HepG2 (cell line): ENCODE measurements around the gene PADI4. TPM values are rescaled to one million over a fixed set of nuclear protein-coding genes. Genes with fewer than 3 reads are reported as not detected.

Source experiments
- GFI1 ChIP-seq: sonication (generic); formaldehyde crosslinking; IDR thresholded peaks from 2 replicates; pipeline ENCODE4 v1.5.0; 2020; ENCODE audit warnings: missing genetic modification reagents, mild to moderate bottlenecking, borderline replicate concordance
- KLF12 ChIP-seq: sonication (generic); formaldehyde crosslinking; IDR thresholded peaks from 2 replicates; pipeline ENCODE4 v1.4.0; 2020; ENCODE audit warnings: missing genetic modification reagents, borderline replicate concordance
- SMARCC2 ChIP-seq: fragments of 450-650 bp; IDR thresholded peaks from 2 replicates; pipeline ENCODE4 v1.6.1; 2017; ENCODE audit warnings: antibody characterized with exemption, mild to moderate bottlenecking
- TBL1XR1 ChIP-seq: fragments of 150-350 bp; IDR thresholded peaks from 2 replicates; pipeline ENCODE4 v1.6.1; 2014; ENCODE audit warnings: borderline replicate concordance, low read length; ENCODE audit not compliant: partially characterized antibody
- ZFP91 ChIP-seq: sonication (generic); formaldehyde crosslinking; IDR thresholded peaks from 2 replicates; pipeline ENCODE4 v1.9.0; 2022; ENCODE audit warnings: missing genetic modification reagents, mild to moderate bottlenecking, borderline replicate concordance
- ZNF768 ChIP-seq: sonication (generic); formaldehyde crosslinking; IDR thresholded peaks from 2 replicates; pipeline ENCODE4 v1.4.0; 2020; ENCODE audit warnings: missing genetic modification reagents
- polyA plus RNA-seq, 8 experiments: library from polyadenylated mRNA; depleted of rRNA in 3 of 8; stranded (reverse) in 7 of 8; unstranded in 1 of 8; fragments of >200 nt; fragmentation: Illumina TruSeq in 4 of 8; extraction: Trizol in 4 of 8; gene quantifications; 2 replicates each; pipeline versions ENCODE4 v1.2.1 to v1.2.3, GENCODE V29; 2011 to 2016; ENCODE audit warnings: low read depth in 4 of 8, missing spikeins in 1 of 8, mixed read lengths in 1 of 8; ENCODE audit not compliant: insufficient read depth in 1 of 8
- total RNA-seq, 5 experiments: library from RNA; depleted of rRNA; stranded (reverse); fragments of >200 nt; fragmentation: Illumina TruSeq; extraction: Trizol; gene quantifications; 2 replicates each; pipeline ENCODE4 v1.2.3, GENCODE V29; 2016; ENCODE audit warnings: low read depth in 1 of 5
- TF ChIP-seq, protein P1 (sequence below): sonication (generic); formaldehyde crosslinking; IDR thresholded peaks from 2 replicates; pipeline ENCODE4 v1.9.0; 2021; ENCODE audit warnings: mild to moderate bottlenecking, missing genetic modification reagents

PADI4 gene
- total and polyA plus RNA-seq, 2 of the 13 experiments (the other 11 are each of a cell fraction or from before 2014, with no cell fraction given), result 0.04 TPM

- TF ChIP-seq, protein P1, sequence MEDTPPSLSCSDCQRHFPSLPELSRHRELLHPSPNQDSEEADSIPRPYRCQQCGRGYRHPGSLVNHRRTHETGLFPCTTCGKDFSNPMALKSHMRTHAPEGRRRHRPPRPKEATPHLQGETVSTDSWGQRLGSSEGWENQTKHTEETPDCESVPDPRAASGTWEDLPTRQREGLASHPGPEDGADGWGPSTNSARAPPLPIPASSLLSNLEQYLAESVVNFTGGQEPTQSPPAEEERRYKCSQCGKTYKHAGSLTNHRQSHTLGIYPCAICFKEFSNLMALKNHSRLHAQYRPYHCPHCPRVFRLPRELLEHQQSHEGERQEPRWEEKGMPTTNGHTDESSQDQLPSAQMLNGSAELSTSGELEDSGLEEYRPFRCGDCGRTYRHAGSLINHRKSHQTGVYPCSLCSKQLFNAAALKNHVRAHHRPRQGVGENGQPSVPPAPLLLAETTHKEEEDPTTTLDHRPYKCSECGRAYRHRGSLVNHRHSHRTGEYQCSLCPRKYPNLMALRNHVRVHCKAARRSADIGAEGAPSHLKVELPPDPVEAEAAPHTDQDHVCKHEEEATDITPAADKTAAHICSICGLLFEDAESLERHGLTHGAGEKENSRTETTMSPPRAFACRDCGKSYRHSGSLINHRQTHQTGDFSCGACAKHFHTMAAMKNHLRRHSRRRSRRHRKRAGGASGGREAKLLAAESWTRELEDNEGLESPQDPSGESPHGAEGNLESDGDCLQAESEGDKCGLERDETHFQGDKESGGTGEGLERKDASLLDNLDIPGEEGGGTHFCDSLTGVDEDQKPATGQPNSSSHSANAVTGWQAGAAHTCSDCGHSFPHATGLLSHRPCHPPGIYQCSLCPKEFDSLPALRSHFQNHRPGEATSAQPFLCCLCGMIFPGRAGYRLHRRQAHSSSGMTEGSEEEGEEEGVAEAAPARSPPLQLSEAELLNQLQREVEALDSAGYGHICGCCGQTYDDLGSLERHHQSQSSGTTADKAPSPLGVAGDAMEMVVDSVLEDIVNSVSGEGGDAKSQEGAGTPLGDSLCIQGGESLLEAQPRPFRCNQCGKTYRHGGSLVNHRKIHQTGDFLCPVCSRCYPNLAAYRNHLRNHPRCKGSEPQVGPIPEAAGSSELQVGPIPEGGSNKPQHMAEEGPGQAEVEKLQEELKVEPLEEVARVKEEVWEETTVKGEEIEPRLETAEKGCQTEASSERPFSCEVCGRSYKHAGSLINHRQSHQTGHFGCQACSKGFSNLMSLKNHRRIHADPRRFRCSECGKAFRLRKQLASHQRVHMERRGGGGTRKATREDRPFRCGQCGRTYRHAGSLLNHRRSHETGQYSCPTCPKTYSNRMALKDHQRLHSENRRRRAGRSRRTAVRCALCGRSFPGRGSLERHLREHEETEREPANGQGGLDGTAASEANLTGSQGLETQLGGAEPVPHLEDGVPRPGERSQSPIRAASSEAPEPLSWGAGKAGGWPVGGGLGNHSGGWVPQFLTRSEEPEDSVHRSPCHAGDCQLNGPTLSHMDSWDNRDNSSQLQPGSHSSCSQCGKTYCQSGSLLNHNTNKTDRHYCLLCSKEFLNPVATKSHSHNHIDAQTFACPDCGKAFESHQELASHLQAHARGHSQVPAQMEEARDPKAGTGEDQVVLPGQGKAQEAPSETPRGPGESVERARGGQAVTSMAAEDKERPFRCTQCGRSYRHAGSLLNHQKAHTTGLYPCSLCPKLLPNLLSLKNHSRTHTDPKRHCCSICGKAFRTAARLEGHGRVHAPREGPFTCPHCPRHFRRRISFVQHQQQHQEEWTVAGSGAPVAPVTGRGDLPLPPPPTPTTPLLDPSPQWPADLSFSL (CRISPR knock-in tag), result no peak
- no peak for TF ChIP-seq GFI1 (CRISPR knock-in tag)
- TF ChIP-seq KLF12 (CRISPR knock-in tag), result no peak
- no peak for TF ChIP-seq SMARCC2
- no peak for TF ChIP-seq ZFP91 (CRISPR knock-in tag)
- no peak for TF ChIP-seq TBL1XR1
- TF ChIP-seq ZNF768 (CRISPR knock-in tag), result no peak
Measured at GRCh38 chr1:17296086-17296485, 11.9 kb upstream of the PADI4 start (continued).
